Duodenal mucosa (tissue), 2 donors: ENCODE measurements around the gene PAQR5.
A peak's percentile ranks its signal among the peaks of the same experiment; 100 is the strongest.

ENCODE experiments used
- H3K27ac ChIP-seq: one replicate; pipeline ENCODE4 v1.7.0; 2013; ENCODE audit warnings: low read depth, low read length
- H3K27me3 ChIP-seq, 2 donors: one replicate each; pipeline ENCODE4 v1.7.0; 2013; ENCODE audit warnings: low read length in 2 of 2, control low read depth in 1 of 2; ENCODE audit not compliant: insufficient read depth in 2 of 2, control insufficient read depth in 1 of 2
- H3K36me3 ChIP-seq, 2 donors: one replicate each; pipeline ENCODE4 v1.7.0; 2013; ENCODE audit warnings: low read length in 2 of 2, control low read depth in 1 of 2; ENCODE audit not compliant: insufficient read depth in 2 of 2, control insufficient read depth in 1 of 2
- H3K4me1 ChIP-seq, 2 donors: one replicate each; pipeline ENCODE4 v1.7.0; 2013; ENCODE audit warnings: low read length in 2 of 2, control low read depth in 1 of 2; ENCODE audit not compliant: insufficient read depth in 2 of 2, control insufficient read depth in 1 of 2
- H3K4me3 ChIP-seq, 2 donors: one replicate each; pipeline ENCODE4 v1.7.0; 2013; ENCODE audit warnings: low read length in 2 of 2, low read depth in 1 of 2
- H3K9ac ChIP-seq, 2 donors: one replicate each; pipeline ENCODE4 v1.7.0; 2013; ENCODE audit warnings: low read length in 2 of 2, low read depth in 1 of 2
- H3K9me3 ChIP-seq, 2 donors: one replicate each; pipeline ENCODE4 v1.7.0; 2013; ENCODE audit warnings: low read length in 2 of 2, control low read depth in 1 of 2; ENCODE audit not compliant: control insufficient read depth in 1 of 2

The PAQR5 gene

GRCh38 chr15:69303337-69304181, 4.8 kb downstream of the PAQR5 start:
- Histone ChIP-seq H3K9ac (no peak overlapping the region), H3K27ac (no peak overlapping the region), H3K9me3 (no peaks in the 10 kb centered on the region), H3K27me3 (peaks cover 6 to 10% of the 10 kb centered on the region in 2 donors), H3K4me3 (no peak overlapping the region), H3K36me3 (no peaks in the 10 kb centered on the region), H3K4me1 (peaks cover 7 to 20% of the 10 kb centered on the region in 2 donors)

GRCh38 chr15:69304182-69304545, 5.5 kb downstream of the PAQR5 start:
- no peaks in the 10 kb centered on the region for H3K36me3 ChIP-seq
- peaks cover 6 to 10% of the 10 kb centered on the region in 2 donors for H3K27me3 ChIP-seq
- no peak overlapping the region for H3K9ac ChIP-seq
- no peak overlapping the region for H3K4me3 ChIP-seq
- peaks cover 7 to 20% of the 10 kb centered on the region in 2 donors for H3K4me1 ChIP-seq
- H3K27ac ChIP-seq = no peak overlapping the region
- no peaks in the 10 kb centered on the region for H3K9me3 ChIP-seq

- Histone ChIP-seq H3K9ac (no peak overlapping the region), H3K27me3 (no peaks in the 10 kb centered on the region), H3K36me3 (no peaks in the 10 kb centered on the region), H3K4me3 (no peak overlapping the region), H3K4me1 (peaks cover 0 to 12% of the 10 kb centered on the region in 2 donors), H3K9me3 (no peaks in the 10 kb centered on the region), H3K27ac (peak overlapping the region; percentile 13)
Measured at GRCh38 chr15:69305204-69305931, 6.7 kb downstream of the PAQR5 start.

- Histone ChIP-seq H3K4me3 (no peak overlapping the region), H3K27ac (no peak overlapping the region), H3K9me3 (no peaks in the 10 kb centered on the region), H3K9ac (no peak overlapping the region), H3K27me3 (no peaks in the 10 kb centered on the region), H3K36me3 (no peaks in the 10 kb centered on the region), H3K4me1 (peaks cover 0 to 12% of the 10 kb centered on the region in 2 donors)
Measured at GRCh38 chr15:69305933-69306568, 7.3 kb downstream of the PAQR5 start.

- Histone ChIP-seq H3K4me3 (no peak overlapping the region), H3K27me3 (no peaks in the 10 kb centered on the region), H3K36me3 (no peaks in the 10 kb centered on the region), H3K9ac (no peak overlapping the region), H3K27ac (no peak overlapping the region), H3K4me1 (peaks cover 0 to 8% of the 10 kb centered on the region in 2 donors), H3K9me3 (no peaks in the 10 kb centered on the region)
Measured at GRCh38 chr15:69307939-69308338, 9.2 kb downstream of the PAQR5 start.

GRCh38 chr15:69308949-69309348, 10.2 kb downstream of the PAQR5 start:
- Histone ChIP-seq H3K4me1 (peaks cover 5 to 14% of the 10 kb centered on the region in 2 donors), H3K27ac (no peak overlapping the region), H3K9ac (no peak overlapping the region), H3K9me3 (no peaks in the 10 kb centered on the region), H3K27me3 (no peaks in the 10 kb centered on the region), H3K36me3 (no peaks in the 10 kb centered on the region), H3K4me3 (no peak overlapping the region)

GRCh38 chr15:69311319-69311721, 12.6 kb downstream of the PAQR5 start:
- no peak overlapping the region for H3K9ac ChIP-seq
- H3K9me3 ChIP-seq = no peaks in the 10 kb centered on the region
- H3K27me3 ChIP-seq = no peaks in the 10 kb centered on the region
- H3K4me3 ChIP-seq = no peak overlapping the region
- H3K27ac ChIP-seq = no peak overlapping the region
- no peaks in the 10 kb centered on the region for H3K36me3 ChIP-seq
- peaks cover 9 to 20% of the 10 kb centered on the region in 2 donors for H3K4me1 ChIP-seq

GRCh38 chr15:69313432-69314000, 14.8 kb downstream of the PAQR5 start:
- Histone ChIP-seq H3K4me1 (peaks cover 22 to 24% of the 10 kb centered on the region in 2 donors), H3K36me3 (no peaks in the 10 kb centered on the region), H3K9me3 (no peaks in the 10 kb centered on the region), H3K27ac (no peak overlapping the region), H3K4me3 (no peak overlapping the region), H3K27me3 (no peaks in the 10 kb centered on the region), H3K9ac (no peak overlapping the region)

GRCh38 chr15:69314131-69314530, 15.4 kb downstream of the PAQR5 start:
- Histone ChIP-seq H3K27me3 (no peaks in the 10 kb centered on the region), H3K27ac (no peak overlapping the region), H3K4me1 (peaks cover 22 to 24% of the 10 kb centered on the region in 2 donors), H3K4me3 (no peak overlapping the region), H3K9me3 (no peaks in the 10 kb centered on the region), H3K36me3 (no peaks in the 10 kb centered on the region), H3K9ac (no peak overlapping the region)

- H3K27me3 ChIP-seq = no peaks in the 10 kb centered on the region
- no peaks in the 10 kb centered on the region for H3K36me3 ChIP-seq
- H3K4me3 ChIP-seq = no peak overlapping the region
- no peaks in the 10 kb centered on the region for H3K9me3 ChIP-seq
- peaks cover 22 to 24% of the 10 kb centered on the region in 2 donors for H3K4me1 ChIP-seq
- no peak overlapping the region for H3K9ac ChIP-seq
- H3K27ac ChIP-seq = no peak overlapping the region
Measured at GRCh38 chr15:69314736-69315135, 16.0 kb downstream of the PAQR5 start.
